ENCODE data around the gene BANP.

- TF ChIP-seq CTCF (IDR thresholded peaks at IDR 0.05; ENCODE audit: borderline replicate concordance, extremely low read depth, low read length, poor library complexity, severe bottlenecking), result no peak
- no peak for TF ChIP-seq EZH2 (IDR thresholded peaks at IDR 0.05; ENCODE audit: borderline replicate concordance, low read depth, low read length, severe bottlenecking)
These were observed 24.7 kb upstream of the BANP start for GRCh38 chr16:87926246-87927194.
